Measurements from ENCODE around the gene RENBP. TPM values are rescaled to one million over a fixed set of nuclear protein-coding genes. Genes with fewer than 3 reads are reported as not detected.
A peak's percentile ranks its signal among the peaks of the same experiment; 100 is the strongest.
"Not testable (repeated sequence)": the region's sequence is repeated elsewhere in the genome, so short reads cannot be mapped to it uniquely, and the experiment has no call there.

RENBP gene
- 11.1 TPM for total RNA-seq (ENCODE audit: insufficient read depth, low replicate concordance)

DNA sequence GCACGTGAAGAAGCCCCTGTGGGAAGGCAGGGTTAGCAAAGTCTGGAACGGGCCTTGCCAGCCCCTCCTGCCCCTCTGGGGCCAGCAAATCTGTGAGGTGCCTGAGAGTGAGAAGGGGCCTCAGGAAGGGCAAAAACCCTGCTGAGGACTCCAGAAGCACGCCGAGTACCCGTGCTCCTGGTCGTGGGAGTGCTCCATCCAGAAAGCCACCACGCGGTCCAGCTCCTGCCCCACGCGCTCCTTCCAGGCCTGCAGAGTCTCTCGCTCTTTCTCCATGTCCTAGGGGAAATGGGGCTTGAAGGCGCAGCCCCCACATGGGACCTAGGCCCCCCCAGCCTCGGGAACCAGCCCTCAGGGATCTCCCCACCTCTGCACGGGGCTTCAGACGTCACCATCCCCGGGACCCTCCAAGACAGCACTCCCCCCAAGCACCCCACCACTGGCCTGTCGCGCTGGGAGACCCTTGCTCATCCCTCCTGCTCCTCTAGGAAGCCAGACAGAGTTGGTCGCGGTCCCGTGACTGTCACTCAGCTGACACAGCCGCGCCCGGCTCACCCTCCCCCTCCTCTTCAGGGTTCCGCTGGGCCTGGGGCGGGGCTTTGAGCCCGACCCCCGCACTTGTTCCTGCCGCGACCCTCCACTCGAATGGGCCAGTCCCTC lies at the start of gene RENBP:
RENBP (minus strand) TSS at position 504 of the 660 bp plus-strand sequence; CDS start at position 471, 33 bp downstream.
- DNase-seq (ENCODE audit: low spot score): no peak

DNA sequence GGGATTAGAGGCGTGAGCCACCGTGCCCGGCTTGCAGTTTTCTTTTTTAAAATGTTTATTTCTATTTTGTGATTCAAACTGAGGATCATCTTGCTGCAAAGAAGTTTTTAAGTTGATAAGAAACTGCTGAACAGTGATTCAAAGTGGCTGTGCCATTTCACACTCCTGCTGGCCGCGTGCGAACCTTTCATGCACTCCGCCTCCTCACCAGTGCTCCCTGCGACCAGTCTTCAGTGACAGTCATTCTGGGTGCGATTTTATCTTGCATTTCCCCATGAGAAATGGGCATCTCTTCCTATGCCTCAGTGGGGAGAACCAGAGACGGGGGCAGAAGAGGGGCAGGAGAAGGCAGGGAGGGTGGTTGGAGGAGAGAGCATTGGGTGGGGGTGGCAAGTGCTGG lies 49.5 kb upstream of the RENBP start:
- no peak for DNase-seq (ENCODE audit: low spot score)

DNA sequence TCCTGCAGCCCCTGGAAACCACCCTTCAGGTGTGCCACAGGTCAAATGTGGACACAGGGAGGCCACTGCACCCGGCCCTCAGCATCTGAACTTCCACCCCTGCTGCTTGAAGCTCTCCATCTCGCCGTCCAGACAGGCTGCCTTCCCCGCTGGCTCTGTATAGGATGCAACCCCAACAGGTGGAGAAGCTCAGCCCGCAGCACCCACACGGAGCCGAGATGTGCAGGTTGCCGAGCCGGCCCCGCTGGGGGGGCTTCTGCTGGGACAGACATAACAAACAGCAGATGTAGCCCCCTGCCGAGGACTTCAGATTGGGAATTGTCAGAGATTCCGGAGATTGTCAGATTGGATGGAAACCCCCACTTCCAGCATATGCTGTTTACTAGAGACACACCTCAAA lies 48.6 kb upstream of the RENBP start:
- DNase-seq (ENCODE audit: low spot score): no peak

DNA sequence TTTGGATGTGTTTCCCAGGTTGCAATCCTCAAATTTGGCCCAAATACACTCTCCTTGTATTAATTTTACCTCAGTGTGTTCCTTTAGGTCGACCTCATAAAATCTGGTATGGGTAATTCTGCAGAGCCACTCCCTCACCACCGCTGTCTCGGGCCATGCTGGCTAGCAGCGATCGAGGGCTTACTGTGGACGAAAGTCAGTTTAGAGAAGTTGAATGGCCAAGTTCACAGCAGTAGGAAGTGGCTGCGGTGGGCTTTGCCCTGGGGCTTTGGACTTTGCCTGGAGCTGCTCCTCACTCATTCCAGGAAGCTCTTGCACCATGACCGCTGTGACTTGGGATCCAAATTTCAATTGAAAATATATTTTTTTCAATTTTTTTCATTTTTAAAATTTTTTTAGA lies 47.7 kb upstream of the RENBP start:
- no peak for DNase-seq (ENCODE audit: low spot score)

DNA sequence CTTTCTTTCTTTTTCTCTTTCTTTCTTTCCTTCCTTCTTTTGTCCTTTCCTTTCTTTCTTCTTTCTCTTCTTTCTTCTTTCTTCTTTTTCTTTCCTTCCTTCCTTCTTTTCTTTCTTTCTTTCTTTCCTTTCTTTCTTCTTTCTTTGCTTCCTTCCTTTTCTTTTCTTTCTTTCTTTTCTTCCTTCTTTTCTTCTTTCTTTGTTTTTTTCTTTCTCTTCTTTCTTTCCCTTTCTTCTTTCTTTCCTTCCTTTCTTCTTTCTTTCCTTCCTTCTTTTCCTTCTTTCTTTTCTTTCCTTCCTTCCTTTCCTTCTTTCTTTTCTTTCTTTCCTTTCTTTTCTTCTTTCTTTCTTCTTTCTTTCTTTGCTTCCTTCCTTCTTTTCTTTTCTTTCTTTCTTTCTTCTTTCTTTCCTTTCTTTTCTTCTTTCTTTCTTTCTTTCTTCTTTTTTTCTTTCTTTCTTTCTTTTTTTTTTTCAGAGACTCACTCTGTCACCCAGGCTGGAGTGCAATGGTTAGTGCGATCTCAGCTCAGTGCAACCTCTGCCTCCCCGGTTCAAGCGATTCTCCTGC lies 46.7 kb upstream of the RENBP start:
- no peak for DNase-seq (ENCODE audit: low spot score)

DNA sequence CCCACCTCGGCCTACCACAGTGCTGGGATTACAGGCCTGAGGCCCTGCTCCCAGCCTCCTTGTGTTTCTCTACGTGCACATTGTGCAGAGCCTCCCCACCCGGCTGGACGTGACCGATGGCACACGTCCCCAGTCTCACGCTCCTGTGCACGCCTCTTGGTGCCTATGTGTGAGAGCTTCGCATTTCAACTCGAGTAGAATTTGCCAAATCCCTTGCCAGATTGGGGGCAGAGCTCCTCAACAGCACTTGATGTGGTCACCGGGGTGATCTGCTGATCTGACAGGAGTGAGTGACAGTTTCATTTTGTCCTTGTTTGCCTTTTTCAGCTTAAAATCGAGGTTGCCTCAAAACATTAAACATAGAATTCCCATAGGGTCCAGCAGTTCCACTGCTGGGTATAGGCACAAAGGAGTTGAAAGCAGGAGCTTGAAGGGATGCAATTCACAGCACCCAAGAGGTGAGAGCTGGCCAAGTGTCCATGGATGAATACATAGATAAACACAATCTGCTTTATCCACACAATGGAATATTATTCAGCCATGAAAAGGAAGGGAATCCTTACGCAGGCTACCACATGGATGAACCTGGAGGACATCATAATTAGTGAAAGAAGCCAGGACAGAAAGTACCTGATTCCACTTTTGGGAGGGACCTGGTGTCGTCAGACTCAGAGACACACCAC lies 45.7 kb upstream of the RENBP start:
- DNase-seq (ENCODE audit: low spot score): no peak

DNA sequence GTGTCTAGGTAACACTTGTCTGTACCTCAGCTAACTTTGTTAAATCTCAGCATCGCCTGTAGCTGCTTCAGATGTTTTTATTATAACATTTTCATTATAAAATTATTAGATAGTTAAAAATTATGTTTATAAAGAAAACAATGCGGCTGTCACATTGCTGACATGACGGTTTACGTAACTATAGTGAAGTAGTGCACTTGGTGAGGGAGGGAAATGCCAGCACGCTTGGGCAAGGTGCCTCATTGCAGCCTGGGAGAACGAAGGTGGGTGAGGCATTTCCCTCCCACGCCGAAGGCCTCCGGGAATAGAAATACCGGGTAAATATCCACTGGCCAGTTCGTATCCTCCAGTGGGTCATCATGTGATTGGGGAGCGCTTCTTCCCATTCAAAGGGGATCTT lies 44.0 kb upstream of the RENBP start:
- no peak for DNase-seq (ENCODE audit: low spot score)

DNA sequence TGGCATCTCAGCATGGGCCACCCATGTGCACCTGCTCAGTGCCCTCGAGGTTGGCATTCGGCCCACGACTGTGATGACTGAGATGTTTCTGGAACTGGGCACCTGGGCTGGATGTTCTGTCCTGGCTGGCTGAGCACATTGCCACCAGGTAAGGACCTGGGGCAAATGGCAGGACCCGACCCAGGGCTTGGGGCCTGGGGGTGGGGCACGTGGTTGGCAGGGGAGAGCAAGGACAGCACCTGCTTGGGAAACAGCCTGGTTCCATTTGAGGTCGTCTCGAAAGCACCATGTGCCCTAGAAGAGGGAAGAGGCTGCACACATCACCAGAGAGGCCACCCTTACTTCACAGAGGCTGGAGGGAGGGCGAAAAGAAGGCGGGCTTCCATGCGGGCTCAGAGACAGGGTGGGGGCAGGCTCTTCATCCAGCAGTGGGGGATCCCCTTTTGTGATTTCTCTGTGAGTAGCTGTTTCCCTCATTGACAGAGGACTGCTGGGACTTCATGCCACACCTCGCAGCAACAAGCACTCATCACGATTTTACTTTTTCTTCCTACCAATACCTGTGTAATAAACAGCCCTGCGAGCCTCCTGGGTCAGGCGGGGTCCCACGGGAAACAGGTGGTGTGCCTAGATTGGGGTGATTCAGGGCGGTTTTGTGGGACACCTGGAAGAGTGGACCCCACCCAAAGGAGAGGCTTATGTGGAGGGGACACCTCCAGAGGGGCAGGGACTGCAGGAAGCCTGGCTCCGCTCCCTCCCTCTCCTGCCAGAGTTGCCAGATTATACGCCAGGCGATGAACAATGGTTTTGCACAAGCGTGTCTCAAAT lies 40.1 kb upstream of the RENBP start:
- no peak for DNase-seq (ENCODE audit: low spot score)

DNA sequence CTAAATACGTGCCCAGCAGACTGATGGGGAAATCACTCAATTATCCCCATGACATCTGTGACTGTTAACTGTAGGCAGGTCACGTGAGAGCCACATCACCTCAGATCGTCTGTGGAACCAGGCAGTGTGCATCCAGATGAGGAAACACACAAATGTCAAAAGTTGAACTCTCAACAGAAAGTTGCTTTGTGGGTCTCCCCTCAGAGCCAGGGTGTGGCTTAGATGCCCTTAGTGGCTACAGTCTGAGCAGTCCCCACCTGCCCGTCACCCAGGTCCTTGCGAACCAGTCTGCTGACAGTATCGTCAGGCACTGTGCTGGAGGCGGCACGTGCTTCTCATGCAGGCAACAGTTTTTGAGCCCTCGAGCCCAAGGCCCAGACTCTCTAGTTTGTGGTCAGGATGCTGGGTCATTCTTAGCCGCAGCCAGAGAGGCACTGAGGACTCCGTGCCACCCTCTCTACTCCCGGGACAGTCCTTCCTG lies 38.9 kb upstream of the RENBP start:
- no peak for DNase-seq (ENCODE audit: low spot score)

DNA sequence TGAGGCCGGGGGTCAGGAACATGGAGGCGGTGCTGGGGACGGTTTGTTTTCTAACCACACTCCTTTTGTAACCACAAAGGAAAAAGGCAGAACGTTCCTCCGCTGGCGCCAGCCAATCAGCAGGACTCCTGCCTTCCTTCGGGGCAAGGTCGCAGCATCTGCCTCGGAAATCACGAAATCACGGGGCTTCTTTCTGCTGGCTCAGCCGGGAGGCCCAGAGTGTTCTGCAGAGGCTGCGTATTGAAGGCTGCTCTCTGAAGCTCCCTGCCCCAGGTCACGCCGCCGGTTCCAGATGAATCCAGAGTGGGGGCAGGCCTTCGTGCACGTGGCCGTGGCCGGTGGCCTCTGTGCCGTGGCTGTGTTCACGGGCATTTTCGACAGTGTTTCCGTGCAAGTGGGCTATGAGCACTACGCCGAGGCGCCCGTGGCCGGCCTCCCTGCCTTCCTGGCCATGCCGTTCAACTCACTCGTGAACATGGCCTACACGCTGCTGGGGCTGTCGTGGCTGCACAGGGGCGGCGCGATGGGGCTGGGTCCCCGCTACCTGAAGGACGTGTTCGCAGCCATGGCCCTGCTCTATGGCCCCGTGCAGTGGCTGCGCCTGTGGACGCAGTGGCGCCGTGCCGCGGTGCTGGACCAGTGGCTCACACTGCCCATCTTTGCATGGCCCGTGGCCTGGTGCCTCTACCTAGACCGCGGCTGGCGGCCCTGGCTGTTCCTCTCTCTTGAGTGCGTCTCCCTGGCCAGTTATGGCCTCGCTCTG lies 37.5 kb upstream of the RENBP start:
- DNase-seq (ENCODE audit: low spot score): no peak

DNA sequence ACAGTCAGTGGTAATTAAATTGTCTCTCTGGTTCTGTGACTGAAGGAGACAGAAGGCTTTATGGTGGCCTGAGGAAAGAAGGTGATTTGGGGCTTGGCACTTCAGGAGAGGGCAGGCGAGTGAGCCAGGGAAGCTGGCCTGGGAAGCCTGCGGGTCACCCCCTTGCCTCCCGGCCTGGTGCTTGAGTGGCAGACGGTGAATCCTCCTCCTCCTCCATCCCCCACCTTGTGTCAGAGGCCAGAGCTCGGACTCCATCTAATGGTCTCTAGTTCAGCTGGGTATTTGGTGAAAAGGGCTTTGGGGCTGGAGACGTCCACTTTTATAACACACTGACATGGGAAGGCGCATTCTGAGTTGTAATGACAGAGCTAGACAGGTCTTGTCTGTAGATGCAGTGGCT lies 36.8 kb upstream of the RENBP start:
- DNase-seq (ENCODE audit: low spot score): no peak

DNA sequence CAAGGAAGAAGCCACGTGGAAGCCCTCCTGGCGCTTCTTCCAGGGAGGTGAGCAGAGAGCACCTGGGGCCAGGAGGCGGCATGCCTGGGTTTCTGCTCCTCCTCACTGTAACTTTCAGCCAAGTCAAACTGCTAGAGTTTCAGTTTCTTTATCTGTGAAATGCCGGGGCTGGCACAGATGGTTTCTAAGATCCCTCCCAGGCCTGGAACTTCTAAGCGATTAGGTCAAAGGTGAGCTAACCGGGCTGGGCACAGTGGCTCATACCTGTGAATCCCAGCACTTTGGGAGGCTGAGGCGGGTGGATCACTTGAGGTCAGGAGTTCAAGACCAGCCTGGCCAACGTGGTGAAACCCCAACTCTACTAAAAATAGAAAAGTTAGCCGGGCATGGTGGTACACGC lies 36.0 kb upstream of the RENBP start:
- DNase-seq (ENCODE audit: low spot score): not testable (repeated sequence)

DNA sequence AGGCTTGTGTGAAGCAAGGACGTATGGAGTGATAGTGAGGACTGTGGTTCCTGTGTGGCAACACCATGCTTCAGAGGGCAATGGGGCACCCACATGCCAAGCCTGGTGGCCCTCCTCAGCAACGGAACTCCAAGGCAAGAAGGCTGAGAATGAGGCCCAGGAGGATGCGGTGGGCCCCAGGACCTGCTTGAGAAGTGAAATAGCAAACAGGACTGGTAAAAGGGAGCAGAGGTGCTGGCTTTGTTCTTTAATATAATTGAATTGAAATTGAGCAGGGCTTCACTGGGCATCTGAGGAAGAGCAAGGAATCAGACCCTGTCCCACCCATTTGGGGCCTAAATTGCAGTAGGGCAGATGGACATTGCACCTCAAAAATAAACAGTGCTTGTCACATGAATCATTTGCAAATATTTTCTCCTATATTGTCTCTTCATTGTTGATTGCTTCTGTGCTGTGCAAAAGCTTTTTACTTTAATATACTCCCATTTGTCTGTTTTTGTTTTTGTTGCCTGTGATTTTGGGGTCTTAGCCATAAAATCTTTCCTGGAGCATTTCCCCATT lies 30.4 kb upstream of the RENBP start:
- no peak for DNase-seq (ENCODE audit: low spot score)

DNA sequence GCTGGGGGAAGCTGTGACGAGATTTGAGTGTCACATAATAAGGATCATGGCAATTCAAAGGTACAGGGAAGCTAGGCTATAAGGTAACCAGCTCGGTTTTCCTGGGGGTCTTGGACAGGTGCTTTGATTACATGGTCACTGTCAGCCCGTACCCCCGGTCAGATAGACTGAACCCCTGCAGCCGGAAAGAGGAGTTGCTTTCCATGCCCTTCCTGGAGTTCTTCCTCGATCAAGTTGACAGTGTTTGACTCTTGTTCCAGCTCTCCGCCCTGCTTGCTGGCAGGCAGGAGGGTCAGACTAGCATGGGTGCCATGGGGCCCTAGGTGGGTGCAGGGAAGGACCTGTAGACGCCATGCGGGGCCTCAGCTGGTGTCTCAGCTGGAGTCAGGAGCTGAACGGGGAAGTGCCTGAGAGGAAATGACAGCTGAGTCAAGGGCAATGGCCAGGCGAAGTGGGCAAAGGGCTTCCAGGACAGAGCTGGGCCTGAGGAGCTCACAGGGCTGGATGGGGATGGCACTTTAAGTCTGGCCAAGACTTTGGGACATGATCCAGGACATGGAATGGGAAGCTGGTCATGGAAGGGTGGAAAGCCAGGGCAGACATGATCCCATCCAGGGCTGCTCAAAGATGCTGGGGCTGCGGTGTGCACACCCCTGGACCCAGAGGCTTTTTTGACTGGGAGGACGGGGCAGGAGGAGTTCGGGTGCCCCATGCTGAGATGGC lies 29.7 kb upstream of the RENBP start:
- no peak for DNase-seq (ENCODE audit: low spot score)

DNA sequence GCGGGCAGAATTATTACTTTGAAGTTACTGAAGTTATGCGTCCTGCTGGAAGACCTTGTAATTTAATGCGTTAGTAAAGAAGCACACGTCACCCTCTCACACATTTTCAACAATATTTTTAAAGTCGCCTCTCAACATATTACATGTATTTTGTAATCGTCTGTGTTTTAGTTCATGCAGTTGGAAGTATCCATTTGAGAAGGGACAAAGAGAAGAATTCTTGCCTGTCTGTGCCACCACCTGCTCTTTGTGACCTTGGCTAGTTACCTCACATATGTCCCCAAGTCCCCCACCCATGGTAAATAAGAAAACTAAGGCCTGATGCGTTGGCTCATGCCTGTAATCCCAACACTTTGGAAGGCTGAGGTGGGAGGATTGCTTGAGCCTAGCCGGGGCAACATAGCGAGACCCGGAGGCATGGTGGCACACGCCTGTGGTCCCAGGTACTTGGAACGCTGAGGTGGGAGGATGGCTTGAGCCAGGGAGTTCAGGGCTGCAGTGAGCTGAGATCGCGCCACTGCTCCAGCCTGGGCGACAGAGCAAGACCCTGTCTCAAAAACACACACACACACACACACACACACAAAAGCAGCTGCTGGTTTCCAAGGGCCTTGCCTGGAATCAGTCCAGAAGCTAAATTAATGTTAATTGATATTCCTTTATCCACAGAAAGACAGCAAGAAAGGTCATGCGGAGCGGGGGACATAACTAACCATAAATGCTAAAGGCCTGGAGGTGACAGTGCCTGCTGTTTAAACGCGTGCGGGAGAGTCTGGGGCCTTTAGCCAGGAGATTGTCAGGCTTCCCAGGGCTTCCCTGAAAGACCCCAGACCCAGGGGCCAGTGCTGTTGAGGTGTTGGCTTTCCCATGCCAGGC lies 28.9 kb upstream of the RENBP start:
- DNase-seq (ENCODE audit: low spot score): no peak

DNA sequence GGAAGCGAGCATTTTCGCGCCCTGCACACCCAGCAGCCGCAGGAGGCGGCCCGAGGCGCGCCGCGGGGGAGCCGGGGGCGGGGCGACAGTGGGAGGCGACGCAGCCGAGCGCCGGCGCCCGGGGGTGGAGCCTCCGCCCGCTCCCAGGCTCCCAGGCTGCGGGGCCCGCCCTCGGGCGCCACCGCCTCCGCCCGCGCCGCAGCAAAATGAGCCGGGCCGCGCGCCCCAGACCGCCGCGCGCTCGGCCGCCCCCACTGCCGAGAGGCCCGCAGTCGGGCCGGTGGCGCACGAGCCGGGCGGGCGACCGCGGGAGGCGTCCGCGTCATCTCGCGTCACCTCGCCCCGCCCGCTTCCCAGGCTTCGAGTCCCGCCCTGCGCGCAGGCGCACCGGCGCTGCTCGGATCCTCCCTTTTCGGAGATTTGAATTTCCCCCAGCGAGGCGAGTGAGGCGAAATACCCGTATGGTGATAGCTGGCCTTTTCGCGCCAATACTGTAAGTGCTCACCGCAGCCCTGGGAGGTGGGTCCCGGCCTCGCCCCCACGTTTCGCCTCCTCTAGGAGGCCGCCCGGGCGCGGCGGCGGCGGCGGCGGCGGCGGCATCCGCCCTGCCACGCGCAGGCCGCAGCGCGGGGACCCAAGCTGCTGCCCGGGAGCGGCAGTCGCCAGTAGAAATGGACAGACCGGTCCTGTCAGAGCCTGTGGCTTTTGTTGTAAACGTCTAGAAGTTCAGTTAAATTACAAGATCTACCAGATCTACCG lies 28.1 kb upstream of the RENBP start, which contains the start of gene TMEM187:
TMEM187 (plus strand) TSS at position 387 of the 759 bp plus-strand sequence. CDS start 9,309 bp downstream, outside the sequence.
- peak; percentile 91 for DNase-seq (ENCODE audit: low spot score)

DNA sequence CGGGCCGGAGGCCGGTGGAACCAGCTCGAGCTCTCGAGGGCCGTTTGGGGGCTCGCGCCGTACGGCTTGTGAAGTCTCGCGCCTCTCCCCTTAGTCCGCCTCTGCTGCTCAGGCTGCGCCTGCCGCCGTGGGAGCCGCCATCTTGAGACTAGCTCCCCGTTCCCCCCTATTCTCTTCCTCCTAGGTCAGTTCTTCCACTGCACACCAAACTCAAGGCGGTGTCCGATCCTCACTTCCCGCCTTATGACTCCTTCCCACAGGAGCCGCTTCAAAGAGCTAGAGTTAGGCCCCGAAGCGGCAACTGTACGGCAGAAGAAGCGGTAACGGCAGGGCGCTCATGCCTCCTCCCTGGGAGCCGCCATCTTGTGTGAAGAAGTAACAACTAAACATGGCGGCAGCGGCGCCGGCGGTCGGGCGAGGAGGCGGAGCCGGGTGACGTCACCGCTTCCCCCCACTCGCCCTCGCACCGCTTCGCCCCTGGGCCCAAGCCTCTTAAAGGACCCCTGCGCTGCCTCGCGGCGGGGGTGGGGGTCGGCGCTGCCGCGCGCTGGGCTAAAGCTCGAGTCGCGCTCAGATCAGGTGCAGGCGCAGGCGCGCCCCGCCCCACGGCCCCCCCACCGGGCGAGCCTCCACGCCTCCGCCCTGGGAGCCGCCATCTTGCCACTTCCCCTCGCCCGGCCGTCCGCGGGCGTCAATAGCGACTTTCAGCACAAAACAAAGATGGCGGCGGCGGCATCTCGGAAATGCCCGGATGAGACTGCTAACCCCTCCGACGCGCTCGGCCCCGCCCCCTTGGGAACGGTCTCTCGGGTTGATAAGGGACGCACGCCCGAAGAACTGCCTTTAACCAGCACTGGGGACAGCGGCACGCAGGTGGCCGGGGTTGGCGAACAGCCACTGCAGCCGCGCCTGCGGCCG lies 27.3 kb upstream of the RENBP start, which contains the start of gene HCFC1:
HCFC1 (minus strand) TSS at position 369 of the 918 bp plus-strand sequence. CDS start 978 bp downstream, outside the sequence.
- DNase-seq (ENCODE audit: low spot score): peak; percentile 94
